Right ventricle myocardium superior (tissue), 1 donor: ENCODE data around the gene RANBP17. TPM values are rescaled to one million over a fixed set of nuclear protein-coding genes. Genes with fewer than 3 reads are reported as not detected.
"Not testable (repeated sequence)": the region's sequence is repeated elsewhere in the genome, so short reads cannot be mapped to it uniquely, and the experiment has no call there.

Experiments
- ATAC-seq: fragments of 200-7000 bp; cut with Tn5 transposase; one replicate; pipeline ENCODE4 v1.9.1; 2020; ENCODE audit warnings: mild to moderate bottlenecking; ENCODE audit not compliant: poor library complexity
- DNase-seq: peaks from one replicate; pipeline ENCODE4 v3.0.0-alpha.2; 2020
- intact Hi-C: fragments of 100-400 bp; cut with DNase I; formaldehyde crosslinking; loops from one replicate; pipeline ENCODE4 v1.11.2; 2022
- total RNA-seq: library from RNA; stranded (reverse); fragmentation: NEBNext Ultra II Directional; extraction: Animal tissue kit (Norgen Biotek cat#: 25700); gene quantifications from one replicate; pipeline ENCODE4 v1.2.1, GENCODE V29; 2021
- donor health status: DM: no; HTN: yes; CAD: no; lungs with severe emphysema.

Gene RANBP17
- total RNA-seq, 1 donor from 2014 or later = 2.9 TPM

DNA sequence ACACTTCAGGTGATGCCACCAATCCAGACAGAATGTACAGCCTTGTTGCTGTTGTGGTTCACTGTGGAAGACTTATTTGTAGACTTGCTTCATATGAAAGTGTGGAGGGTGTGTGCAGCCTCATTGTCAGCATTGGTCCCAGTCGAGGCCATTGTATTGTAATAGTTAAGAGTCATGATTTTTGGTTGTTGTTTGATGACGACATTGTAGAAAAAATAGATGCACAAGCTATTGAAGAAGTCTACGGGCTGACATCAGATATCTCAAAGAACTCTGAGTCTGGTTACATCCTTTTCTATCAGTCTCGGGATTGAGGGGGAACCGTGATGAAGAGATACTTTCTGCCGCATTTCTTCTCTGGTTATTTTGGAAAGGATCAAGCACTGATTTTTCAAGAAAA, 390.9 kb downstream of the RANBP17 start:
- ATAC-seq (no peak), DNase-seq (no peak)
- intact Hi-C loops = no loop called here

DNA sequence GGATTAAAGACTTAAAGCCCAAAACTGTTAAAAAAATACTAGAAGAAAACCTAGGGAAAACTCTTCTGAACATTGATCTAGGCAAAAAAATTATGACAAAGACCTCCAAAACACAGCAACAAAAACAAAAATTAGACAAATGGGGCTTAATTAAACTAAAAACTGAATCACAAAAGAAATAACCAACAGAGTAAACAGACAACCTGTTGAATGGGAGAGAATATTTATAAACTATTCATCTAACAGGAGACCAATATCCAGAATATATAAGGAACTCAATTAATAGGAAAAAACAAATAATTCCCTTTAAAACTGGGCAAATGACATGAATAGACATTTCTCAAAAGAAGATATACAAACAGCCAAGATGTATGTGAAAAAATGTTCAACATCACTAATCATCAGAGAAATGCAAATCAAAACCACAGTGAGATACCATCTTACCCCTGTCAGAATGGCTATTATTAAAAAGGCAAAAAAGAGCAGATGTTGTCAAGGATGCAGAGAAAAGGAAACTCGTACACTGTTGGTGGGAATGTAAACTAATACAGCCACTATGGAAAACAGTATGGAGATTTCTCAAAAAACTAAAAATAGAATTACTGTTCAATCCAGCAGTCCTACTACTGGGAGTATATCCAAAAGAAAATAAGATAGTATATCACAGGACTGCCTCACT, 397.1 kb downstream of the RANBP17 start:
- ATAC-seq (no peak), DNase-seq (no peak)
- intact Hi-C loops = no loop called here

DNA sequence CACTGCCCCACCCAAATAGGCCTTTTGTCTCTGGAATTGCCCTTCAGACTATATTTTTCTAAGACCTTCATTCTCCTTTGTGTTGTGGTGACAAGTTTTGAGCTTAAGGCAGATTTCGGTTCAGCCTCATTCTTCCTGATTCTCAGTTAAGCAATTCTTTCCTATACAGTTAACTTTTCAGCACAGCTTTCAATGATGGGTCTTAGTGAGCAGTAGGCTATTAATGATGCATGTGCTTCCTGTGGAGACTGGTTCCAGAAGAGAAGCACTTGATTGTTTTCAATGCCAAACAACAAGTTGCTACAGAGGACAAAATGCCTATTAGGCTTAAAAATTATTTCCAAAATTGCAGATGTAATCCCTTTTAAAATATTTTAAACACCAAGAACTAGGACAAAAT, 399.5 kb downstream of the RANBP17 start:
- DNase-seq (no peak), ATAC-seq (no peak)
- intact Hi-C loops = no loop called here

DNA sequence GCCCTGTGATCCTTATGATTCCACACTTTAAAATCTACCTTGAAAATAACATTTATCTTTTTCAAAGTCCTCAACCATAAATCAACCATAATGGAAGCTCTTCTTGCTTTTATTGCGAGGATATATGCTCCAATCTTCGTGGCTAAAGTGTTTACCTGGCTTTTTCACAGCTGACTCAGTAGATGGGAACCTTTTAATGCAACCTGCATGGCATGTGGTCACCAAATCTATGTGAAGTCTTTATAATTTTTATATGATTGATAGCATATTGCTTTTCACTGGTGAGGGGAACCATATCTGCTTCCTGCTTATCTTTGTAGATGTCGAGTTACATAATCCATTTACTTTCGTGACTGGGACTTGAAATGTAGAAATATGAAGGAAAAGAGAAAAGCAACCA, 400.1 kb downstream of the RANBP17 start:
- no peak for DNase-seq
- intact Hi-C loops = no loop called here
- ATAC-seq = no peak

DNA sequence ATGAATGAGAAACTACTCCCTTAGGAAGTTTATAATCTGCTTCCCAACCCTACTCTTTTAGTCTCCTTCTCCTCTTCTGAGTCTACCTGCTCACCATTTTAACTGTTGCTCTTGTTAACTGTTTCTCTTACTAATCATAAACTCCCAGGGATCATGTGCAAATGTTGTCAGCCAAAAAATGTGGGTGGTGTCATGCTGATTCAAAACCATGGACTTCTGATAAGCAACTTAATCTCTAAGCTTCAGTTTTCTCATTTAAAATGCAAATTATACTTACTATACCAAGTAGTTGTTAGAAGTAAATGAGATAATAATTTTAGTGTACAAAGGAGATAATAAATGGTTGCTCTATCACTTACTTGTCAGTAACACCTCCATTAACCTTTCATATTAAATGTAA, 401.4 kb downstream of the RANBP17 start:
- ATAC-seq (no peak), DNase-seq (no peak)
- intact Hi-C loops = no loop called here

DNA sequence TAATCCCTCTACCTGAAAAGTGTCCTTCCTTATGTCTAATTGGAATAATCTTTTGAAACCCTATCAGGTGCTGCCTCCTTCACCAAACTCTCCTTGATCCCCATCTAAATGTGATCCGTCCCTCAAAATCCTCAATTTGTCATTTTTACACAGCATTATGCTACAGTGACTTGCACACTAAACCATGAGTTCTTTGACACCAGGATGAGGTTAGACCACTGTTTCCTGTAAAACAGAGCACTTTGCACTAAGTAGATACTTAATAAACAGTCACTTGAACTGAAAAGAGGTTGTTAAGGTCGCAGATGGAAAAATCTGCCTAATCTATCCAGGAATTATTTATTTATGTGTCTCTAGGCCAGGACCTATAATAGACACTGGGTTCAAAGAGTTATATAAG, 403.0 kb downstream of the RANBP17 start:
- no peak for ATAC-seq
- intact Hi-C loops = no loop called here

DNA sequence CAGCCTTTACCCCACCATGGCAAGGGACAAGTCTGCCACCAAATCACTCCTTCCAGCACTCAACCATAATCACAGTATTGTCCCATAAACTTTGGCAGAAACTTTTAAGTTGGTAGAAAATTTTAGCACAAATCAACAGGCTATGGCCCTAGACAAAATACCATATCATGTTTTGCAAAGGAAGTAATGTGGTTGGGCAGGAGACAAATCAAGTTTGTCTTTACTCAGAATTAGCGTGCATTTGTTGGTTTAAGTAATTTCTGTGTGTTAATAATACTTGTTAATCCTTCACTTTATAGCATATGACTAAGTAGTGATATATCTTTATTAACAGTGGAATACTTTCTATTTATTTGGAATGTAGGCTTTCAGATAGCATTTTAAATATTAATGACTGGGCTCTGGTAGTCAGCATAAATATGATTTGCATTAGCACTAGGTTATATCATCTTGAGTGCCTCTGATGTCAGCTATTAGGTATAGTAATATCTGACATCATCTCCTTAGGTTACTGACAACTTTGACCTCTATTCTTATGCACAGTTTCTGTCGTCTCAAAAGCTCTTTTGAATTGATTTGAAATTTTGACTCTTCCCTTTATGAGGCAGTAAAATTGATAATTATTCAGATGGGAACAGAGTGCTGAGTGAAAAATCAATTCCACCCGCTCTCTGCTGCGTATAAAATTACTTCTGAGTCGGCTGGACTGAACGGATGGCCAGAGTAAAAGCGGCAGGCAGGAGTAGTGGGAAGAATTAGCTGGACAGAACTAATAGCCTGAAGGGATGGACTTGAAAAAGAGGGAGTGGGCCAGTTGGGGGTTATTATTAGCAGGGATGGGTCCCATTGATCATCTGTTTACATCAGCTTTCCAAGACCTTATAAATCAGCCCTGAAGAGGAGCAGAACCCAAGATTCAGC, 407.1 kb downstream of the RANBP17 start:
- ATAC-seq (no peak), DNase-seq (no peak)
- intact Hi-C loops = no loop called here

More for the DNA sequence above, 403.0 kb downstream of the RANBP17 start:
- no peak for DNase-seq

DNA sequence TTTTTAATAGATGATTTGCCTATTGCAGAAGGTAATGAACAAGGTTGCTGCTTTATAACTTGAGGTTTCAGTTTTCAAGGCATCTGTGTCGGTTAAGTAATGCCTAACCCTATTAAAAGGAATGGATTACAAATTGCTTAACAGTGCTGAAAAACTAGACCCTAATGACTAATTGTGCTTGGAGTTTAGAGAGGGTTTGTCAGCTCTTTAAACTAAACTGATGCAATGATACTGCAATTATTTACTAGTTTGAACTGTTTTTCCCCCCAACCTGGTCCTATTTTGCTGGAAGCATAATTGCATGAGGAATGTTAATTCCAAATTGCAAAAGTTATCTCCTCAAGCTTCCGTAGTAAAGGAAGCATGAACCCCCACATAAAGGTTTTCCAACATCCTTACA, 407.9 kb downstream of the RANBP17 start:
- intact Hi-C loops = no loop called here
- ATAC-seq = no peak
- no peak for DNase-seq

DNA sequence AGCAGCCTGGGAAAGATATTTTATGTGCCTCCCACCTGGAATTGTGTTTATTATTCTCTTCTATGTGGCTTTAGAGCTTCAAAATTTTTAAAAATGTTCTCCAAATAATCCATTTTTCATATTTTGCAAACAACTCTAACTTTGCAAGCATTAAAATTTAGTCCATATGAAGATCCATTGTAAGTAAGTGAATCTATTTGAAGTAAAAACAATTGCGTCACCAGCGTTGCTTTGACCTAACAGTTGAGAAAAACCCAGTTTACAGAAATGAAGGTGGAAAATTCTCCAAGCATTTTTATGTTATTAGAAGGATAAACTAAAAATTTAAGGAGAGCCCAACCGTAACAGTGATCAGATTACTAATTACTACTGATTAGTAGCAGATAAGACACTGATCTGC, 408.3 kb downstream of the RANBP17 start:
- ATAC-seq = no peak
- intact Hi-C loops = no loop called here
- DNase-seq = no peak

DNA sequence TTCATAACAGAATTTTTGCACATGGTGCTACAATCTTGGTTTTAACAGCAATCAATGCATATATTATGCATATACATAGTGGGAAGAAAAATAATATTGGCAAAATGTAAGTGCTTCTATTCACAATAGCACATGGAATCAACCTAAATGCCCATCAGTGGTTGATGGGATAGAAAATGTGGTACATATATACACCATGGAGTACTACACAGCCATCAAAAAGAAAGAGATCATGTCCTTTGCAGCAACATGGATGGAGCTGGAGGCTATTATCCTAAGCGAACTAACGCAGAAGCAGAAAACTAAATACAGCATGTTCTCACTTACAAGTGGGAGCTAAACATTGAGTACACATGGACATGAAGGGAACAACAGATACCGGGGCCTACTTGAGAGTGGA, 410.0 kb downstream of the RANBP17 start:
- intact Hi-C loops = no loop called here
- DNase-seq (no peak), ATAC-seq (no peak)

DNA sequence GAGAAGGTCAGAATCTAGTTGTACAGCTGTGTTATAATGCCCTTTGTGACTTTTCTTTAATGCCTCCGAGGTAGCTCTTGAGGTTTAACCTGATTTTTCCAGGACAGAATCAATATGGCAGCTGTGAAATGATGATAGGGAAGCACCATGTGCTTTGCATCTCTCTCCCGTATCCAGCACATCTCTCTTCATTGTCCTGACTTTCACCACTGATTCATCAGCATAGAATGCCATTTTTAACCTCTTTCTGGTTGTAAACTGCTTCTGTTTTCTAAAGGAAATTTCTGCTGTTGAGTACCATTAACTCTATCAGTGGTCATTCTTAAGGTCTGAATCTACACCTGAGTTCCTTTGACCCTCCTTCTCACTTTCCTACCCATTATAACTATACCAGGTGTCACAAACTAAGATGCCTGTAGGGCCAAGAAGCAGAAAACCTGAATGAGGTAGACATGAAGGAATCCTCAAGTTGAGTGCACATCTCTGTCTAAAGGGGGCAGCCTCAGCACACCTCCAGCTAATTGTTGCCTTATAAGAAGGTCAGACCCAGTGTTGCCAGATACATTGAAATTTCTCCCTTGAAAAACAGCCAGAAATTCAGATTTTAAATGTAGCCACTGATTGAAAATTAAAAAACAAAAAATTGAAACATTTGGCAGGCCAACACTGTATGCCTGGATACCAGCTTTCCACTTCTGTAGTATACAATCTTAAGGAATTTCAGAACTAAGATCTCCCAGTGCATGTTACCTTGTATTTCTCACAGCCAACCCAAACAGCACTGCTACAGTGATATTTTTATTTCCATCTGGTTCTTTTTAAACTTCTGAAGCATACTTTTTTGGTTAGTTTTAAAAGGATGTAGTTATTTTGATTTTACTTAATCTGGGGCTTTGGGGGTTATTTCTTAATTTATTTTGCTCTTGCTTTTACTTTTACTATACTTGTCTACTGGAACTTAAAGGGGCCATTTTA, 411.5 kb downstream of the RANBP17 start:
- no peak for DNase-seq
- ATAC-seq = no peak
- intact Hi-C loops = no loop called here

DNA sequence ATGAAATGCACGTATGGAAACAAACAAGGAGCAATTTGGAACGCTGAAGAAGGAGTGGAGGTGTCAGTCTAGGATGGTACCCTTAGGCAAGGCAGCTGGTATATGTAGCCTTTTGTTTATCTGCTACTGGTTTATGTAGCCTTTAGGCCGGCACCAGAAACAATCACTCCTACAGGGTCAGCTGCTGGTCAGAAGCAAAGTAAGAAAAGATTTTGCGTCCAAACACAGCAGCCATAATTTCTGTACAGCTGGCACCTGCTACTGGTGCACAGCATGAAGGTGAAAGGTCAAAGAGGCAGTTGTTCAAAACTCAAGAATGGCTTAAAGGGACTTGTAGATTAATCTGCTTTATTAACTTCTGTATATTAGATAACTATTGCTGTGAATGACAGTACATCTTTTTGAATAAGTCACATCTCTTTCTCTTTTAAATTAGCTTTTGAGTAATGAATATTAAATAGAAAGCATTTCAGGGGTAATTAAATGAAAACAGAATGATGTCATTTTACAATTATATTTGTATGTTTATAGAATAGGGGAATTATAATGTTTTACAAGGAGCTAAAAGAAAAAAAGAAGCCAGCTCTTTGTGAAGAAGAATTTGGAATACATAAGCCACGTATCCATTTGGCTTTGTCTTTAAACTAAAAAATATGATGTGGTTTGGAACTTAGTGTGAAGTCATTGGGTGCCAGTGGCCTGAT, 414.2 kb downstream of the RANBP17 start:
- ATAC-seq = no peak

DNA sequence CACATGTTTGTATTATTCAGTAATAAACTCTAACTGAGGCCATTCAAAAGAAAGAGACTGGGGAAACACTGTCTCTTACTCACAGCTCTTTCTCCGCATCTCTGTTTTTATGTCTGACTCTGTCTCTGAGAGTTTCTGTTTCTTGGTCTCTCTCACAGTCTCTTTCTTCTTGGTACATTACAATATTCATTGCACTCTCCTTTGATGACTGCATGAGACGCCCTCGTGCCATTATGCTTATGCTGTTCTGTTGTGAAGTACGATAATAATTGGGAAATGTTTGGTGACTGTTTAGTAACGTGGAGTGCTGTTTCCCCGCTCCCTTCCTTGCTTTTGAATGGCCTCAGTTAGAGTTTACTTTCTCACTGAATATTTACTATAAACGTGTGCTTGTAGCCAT, 421.9 kb downstream of the RANBP17 start:
- intact Hi-C loops = no loop called here
- DNase-seq = no peak
- ATAC-seq = no peak

More for the DNA sequence above, 414.2 kb downstream of the RANBP17 start:
- intact Hi-C loops = no loop called here
- DNase-seq = no peak

DNA sequence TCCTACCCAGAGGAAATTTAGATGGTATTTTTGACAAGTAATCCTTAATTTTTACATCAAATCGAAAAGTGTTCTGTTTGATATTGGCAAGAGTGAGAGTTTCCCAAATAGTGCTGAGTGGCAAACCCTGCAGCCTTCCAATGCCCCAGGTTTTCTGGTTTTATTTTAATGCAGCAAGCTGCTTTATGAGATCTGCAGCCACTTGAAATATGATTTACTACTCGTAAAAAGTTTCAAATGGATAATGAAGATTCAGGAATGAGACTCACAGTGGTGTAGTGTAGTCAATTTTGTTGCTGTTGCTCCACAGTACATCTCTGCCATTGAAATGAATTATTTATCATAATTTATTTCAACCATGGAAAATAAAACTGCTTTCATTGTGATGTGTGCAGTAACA, 423.6 kb downstream of the RANBP17 start:
- ATAC-seq (no peak), DNase-seq (no peak)
- intact Hi-C loops = no loop called here

DNA sequence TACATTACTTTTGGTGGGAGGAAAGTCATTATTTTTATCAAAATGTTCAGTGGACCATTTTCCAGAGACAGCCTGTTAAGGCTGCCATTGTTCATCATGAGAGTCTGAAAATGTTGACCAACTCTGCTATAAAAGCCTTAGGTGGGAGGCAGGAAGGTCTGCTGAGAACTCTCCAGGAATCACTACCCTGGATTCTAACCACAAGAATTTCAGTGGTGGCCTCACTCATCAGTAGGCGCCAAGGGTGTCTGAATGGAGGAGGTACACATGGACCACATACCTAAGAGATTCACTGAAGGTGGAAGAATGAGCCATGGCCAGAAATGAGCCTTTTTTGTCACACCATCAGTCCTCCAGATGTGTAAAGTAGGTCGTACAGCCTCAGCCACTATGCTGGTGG, 426.2 kb downstream of the RANBP17 start:
- DNase-seq (no peak), ATAC-seq (no peak)
- intact Hi-C loops = no loop called here

DNA sequence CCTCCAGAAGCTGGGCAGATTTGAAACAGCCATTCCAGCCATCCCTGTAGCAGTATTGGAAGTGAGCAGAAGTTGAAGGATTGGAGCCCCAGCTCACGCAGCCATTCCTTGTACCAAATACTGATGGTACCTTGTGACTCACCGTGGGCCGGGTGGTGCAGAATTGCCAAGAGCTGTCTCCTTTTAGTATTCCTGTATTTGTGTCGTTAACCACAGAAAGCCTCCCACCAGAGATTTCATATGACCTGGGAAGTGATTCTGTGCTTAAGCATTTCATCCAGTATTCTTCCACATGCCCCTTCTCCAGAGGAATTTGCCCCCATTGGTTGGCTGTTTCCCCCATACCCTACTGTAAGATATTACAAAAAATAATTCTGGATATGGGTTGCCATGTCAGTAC, 429.6 kb downstream of the RANBP17 start:
- no peak for DNase-seq
- intact Hi-C loops = no loop called here
- ATAC-seq = no peak

DNA sequence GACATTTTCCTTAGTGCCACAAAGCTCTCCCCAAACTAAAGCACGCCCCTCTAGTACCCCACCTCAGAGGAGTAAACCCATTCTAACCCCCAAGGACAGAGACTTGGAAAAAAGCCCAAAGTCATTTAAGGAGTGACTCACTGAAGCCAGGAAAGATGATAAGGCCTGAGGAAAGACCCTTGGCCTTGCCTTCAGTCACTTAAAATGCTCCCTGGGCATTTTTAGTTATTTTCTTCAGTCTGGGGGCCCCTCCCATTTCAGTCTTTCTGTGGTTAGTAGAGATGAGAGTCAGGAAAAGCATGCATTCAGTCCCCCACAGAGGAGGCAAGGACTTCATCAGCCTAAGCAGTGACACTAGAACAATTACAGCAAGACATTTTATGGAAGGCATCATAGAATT, 433.5 kb downstream of the RANBP17 start:
- DNase-seq (no peak), ATAC-seq (no peak)
- intact Hi-C loops = no loop called here

DNA sequence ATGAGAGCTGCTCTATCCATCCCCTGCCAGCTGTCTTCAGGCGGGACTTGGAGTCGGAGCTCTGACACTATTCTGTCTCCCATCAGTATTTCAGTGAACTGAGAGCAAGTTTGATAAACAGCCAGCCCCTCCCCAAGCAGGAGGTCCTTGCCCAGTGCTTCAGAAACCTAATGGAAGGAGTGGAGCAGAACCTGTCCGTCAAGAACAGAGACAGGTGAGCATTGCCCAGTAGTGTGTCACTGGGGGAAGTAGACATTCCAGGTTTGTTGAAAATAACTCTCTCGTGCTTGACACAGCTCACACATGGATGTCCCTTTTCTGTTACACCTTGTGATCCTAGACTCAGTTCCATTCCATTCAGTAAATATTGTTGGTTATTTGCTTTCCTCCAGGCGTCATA, 434.0 kb downstream of the RANBP17 start:
- intact Hi-C loops = no loop called here
- DNase-seq (no peak), ATAC-seq (no peak)

DNA sequence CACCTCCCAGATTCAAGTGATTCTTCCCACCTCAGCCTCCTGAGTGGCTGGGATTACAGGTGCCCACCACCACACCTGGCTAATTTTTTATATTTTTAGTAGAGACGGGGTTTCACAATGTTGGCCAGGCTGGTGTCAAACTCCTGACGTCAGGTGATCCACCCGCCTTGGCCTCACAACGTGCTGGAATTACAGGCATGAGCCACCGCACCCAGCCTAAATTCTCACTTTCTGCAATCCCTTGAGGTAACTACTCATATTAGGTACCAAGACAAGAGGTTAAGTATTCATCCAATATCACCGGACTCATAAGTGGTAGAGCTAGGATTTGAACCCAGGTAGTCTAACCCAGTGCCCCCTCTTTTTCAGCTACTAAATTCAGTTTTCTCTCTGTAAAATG, 436.1 kb downstream of the RANBP17 start:
- intact Hi-C loops, DNase-seq, ATAC-seq: not testable (repeated sequence)
